Right lobe of liver (tissue), 4 donors: ENCODE results near the gene ATE1.
"Not testable (repeated sequence)": the region's sequence is repeated elsewhere in the genome, so short reads cannot be mapped to it uniquely, and the experiment has no call there.

Source experiments
- POLR2A ChIP-seq: fragments of 450-650 bp; IDR thresholded peaks from one replicate; pipeline ENCODE4 v1.6.1; 2017; ENCODE audit warnings: antibody characterized with exemption, mild to moderate bottlenecking
- TF ChIP-seq, protein P1 (sequence below), 4 donors: fragments of 200-600 bp in 3 of 4; fragments of 450-650 bp in 1 of 4; IDR thresholded peaks; one replicate each; pipeline versions ENCODE4 v1.5.1 to v1.8.0; 2016 to 2022; ENCODE audit warnings: antibody characterized with exemption in 4 of 4, mild to moderate bottlenecking in 2 of 4
- donor health status: DM: no; HTN: no; CAD: no.
- donor health status: DM: no; HTN: no; CAD: no.
- donor health status: DM: no; HTN: yes; CAD: no.

DNA sequence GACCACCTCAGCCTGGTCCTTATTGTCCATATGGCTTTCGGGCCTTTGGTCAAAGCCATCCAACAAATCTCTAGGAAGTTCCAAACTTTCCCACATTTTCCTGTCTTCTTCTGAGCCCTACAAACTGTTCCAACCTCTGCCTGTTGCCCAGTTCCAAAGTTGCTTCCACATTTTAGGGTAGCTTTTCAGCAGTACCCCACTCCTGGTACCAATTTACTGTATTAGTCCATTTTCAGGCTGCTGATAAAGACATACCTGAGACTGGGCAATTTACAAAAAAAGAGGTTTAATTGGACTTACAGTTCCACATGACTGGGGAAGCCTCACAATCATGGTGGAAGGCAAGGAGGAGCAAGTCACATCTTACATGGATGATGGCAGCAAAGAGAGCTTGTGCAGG is 170.6 kb downstream of the ATE1 start:
- TF ChIP-seq, protein P1, sequence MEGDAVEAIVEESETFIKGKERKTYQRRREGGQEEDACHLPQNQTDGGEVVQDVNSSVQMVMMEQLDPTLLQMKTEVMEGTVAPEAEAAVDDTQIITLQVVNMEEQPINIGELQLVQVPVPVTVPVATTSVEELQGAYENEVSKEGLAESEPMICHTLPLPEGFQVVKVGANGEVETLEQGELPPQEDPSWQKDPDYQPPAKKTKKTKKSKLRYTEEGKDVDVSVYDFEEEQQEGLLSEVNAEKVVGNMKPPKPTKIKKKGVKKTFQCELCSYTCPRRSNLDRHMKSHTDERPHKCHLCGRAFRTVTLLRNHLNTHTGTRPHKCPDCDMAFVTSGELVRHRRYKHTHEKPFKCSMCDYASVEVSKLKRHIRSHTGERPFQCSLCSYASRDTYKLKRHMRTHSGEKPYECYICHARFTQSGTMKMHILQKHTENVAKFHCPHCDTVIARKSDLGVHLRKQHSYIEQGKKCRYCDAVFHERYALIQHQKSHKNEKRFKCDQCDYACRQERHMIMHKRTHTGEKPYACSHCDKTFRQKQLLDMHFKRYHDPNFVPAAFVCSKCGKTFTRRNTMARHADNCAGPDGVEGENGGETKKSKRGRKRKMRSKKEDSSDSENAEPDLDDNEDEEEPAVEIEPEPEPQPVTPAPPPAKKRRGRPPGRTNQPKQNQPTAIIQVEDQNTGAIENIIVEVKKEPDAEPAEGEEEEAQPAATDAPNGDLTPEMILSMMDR (IDR thresholded peaks at IDR 0.05): not testable (repeated sequence)
- TF ChIP-seq POLR2A: not testable (repeated sequence)
